Stimulated activated CD4-positive, alpha-beta T cell treated with anti-CD3 and anti-CD28 coated beads, Interleukin-15, amount 100 ng/mL, for 48 hours (primary cell): ENCODE data around the gene ZNF385C.
A peak's percentile ranks its signal among the peaks of the same experiment; 100 is the strongest.

Experiments
- DNase-seq, 2 donors: peaks; one replicate each; pipeline ENCODE4 v3.0.0-alpha.2; 2020; ENCODE audit warnings: low read depth in 2 of 2

ZNF385C gene

GRCh38 chr17:42077755-42078154 lies 20.5 kb downstream of the ZNF385C start:
- no peak for DNase-seq

- DNase-seq: no peak
These were observed 21.3 kb downstream of the ZNF385C start for GRCh38 chr17:42076797-42077559.

- no peak for DNase-seq
These were observed 22.5 kb downstream of the ZNF385C start for GRCh38 chr17:42075789-42076188.

- DNase-seq: no peak
These were observed 25.7 kb downstream of the ZNF385C start for GRCh38 chr17:42072323-42073187.

- no peak for DNase-seq
These were observed 26.5 kb downstream of the ZNF385C start for GRCh38 chr17:42071810-42072209.

- no peak for DNase-seq
These were observed 29.3 kb downstream of the ZNF385C start for GRCh38 chr17:42068979-42069378.

- DNase-seq: peak; percentile 35 to 67
These were observed 30.7 kb downstream of the ZNF385C start for GRCh38 chr17:42067371-42068091.

GRCh38 chr17:42065201-42065600 lies 33.1 kb downstream of the ZNF385C start:
- no peak for DNase-seq

GRCh38 chr17:42062681-42063080 lies 35.6 kb downstream of the ZNF385C start:
- no peak for DNase-seq

GRCh38 chr17:42061646-42062487 lies 36.4 kb downstream of the ZNF385C start:
- no peak for DNase-seq

- DNase-seq: no peak
These were observed 38.0 kb downstream of the ZNF385C start for GRCh38 chr17:42060231-42060630.

GRCh38 chr17:42059815-42060214 lies 38.5 kb downstream of the ZNF385C start:
- DNase-seq: no peak

- DNase-seq: no peak
These were observed 40.2 kb downstream of the ZNF385C start for GRCh38 chr17:42058063-42058462.

GRCh38 chr17:42056635-42057034 lies 41.6 kb downstream of the ZNF385C start:
- no peak for DNase-seq

- DNase-seq: no peak
These were observed 42.8 kb downstream of the ZNF385C start for GRCh38 chr17:42055496-42055895.

- no peak for DNase-seq
These were observed 43.2 kb downstream of the ZNF385C start for GRCh38 chr17:42055027-42055426.

GRCh38 chr17:42053731-42054500 lies 44.4 kb downstream of the ZNF385C start:
- DNase-seq: no peak

- DNase-seq: no peak
These were observed 45.9 kb downstream of the ZNF385C start for GRCh38 chr17:42052346-42052877.

- no peak for DNase-seq
These were observed 46.6 kb downstream of the ZNF385C start for GRCh38 chr17:42051645-42052044.

- DNase-seq: no peak
These were observed 47.3 kb downstream of the ZNF385C start for GRCh38 chr17:42051013-42051400.
